Activated CD8-positive, alpha-beta T cell treated with anti-CD3 and anti-CD28 coated beads for 36 hours (primary cell): ENCODE measurements around the gene ADAMTS1. TPM values are rescaled to one million over a fixed set of nuclear protein-coding genes. Genes with fewer than 3 reads are reported as not detected.

Experiments used
- ATAC-seq: fragments of 200-7000 bp; cut with Tn5 transposase; one replicate; pipeline ENCODE4 v1.10.0; 2021; ENCODE audit warnings: mild to moderate bottlenecking, moderate library complexity
- CTCF ChIA-PET: fragments of 350-600 bp; sonication (Branson Sonifier 250); formaldehyde crosslinking; loops from one replicate; lab custom pipeline; 2021; ENCODE audit warnings: antibody characterized with exemption; lab: Charles Lee
- POLR2A ChIA-PET: fragments of 350-600 bp; sonication (Branson Sonifier 250); formaldehyde crosslinking; loops from one replicate; lab custom pipeline; 2021; ENCODE audit warnings: antibody characterized with exemption; lab: Charles Lee
- DNase-seq: peaks from one replicate; pipeline ENCODE4 v3.0.0-alpha.2; 2020
- H3K27ac Mint-ChIP-seq: one replicate; pipeline ENCODE4 v1.8.0; 2021; ENCODE audit warnings: mild to moderate bottlenecking, mixed read lengths
- H3K27me3 Mint-ChIP-seq: one replicate; pipeline ENCODE4 v1.8.0; 2021; ENCODE audit warnings: mixed read lengths
- H3K36me3 Mint-ChIP-seq: one replicate; pipeline ENCODE4 v1.8.0; 2021; ENCODE audit warnings: low read depth, mixed read lengths
- H3K4me1 Mint-ChIP-seq: one replicate; pipeline ENCODE4 v1.8.0; 2021; ENCODE audit warnings: low read depth, mixed read lengths
- H3K4me3 Mint-ChIP-seq: one replicate; pipeline ENCODE4 v1.8.0; 2021; ENCODE audit warnings: mild to moderate bottlenecking, moderate library complexity, mixed read lengths
- H3K9me3 Mint-ChIP-seq: one replicate; pipeline ENCODE4 v1.8.0; 2021; ENCODE audit warnings: mixed read lengths
- CTCF ChIP-seq: fragments of 200-600 bp; IDR thresholded peaks from one replicate; pipeline ENCODE4 v1.8.0; 2022; ENCODE audit warnings: antibody characterized with exemption, mild to moderate bottlenecking
- intact Hi-C: fragments of 100-400 bp; cut with micrococcal nuclease; formaldehyde crosslinking; loops from one replicate; pipeline ENCODE4 v1.10.0; 2022
- total RNA-seq, 2 experiments: library from RNA; stranded (reverse); gene quantifications; one replicate each; pipeline ENCODE4 v1.2.3, GENCODE V29; 2021

Gene ADAMTS1
- total RNA-seq, 2 experiments from 2014 or later, result 0.20 TPM; not detected in 1

DNA sequence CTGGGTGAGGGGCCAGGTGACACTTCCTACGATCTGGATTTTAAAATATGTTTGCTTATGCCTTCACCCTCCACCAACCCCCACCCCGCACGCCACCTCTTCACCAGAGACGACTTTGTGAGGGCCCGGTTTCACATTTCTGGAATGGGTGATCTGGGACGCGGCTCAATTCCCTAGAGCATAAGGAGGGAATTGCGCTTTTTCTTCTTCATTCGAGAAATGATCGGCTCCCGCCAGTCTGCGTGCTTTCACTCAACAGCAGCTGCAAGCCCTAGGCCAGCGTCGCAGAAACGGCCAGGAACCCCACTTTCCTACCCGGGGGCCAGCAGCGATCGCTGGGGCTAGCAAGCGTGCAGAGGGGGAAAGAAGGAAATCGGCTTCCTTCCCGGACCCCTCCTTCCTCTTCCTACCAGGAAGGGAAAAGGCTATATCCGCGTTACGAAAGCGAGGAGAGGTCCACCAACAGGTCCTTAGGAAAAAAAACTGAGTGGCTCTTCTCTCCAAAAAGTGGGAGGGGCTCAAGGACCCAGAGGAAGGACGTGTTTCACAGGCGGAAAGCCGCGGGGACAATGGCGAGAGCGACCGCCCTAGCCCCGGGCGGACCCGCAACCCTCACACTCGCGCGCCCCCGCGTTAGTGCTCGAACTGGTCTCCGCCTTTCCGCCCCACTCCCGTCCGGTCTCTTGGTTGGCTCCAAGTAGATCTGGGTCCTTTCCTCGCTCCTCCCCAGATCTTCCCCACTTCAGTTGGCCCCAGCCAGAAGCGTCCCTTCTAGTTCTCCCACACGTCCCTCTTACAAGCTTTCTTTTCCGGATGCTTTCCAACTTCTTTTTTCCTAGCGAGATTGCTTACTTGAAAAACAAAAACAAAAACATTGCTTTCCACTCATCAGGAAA lies 1.1 kb upstream of the ADAMTS1 start:
- Mint-ChIP-seq H3K4me3 (peak overlapping the region; percentile 55), H3K27ac (no peak overlapping the region), H3K4me1 (peaks cover 30% of the 10 kb centered on the region), H3K36me3 (no peaks in the 10 kb centered on the region), H3K9me3 (no peaks in the 10 kb centered on the region), H3K27me3 (peaks cover 56% of the 10 kb centered on the region)
- ChIA-PET CTCF (interaction anchor here (1.7 to 2.0 kb wide), 2 partner anchors 854 to 1899 kb away, joined by 5 to 8 read pairs; no protein-coding TSS in a partner anchor), POLR2A (no interaction called here)
- intact Hi-C loops, result loop anchor here (5.0 kb wide), 1 partner anchor 1901 kb away; no protein-coding TSS in a partner anchor
- DNase-seq (peak; percentile 24), ATAC-seq (no peak)
- no peak for TF ChIP-seq CTCF

DNA sequence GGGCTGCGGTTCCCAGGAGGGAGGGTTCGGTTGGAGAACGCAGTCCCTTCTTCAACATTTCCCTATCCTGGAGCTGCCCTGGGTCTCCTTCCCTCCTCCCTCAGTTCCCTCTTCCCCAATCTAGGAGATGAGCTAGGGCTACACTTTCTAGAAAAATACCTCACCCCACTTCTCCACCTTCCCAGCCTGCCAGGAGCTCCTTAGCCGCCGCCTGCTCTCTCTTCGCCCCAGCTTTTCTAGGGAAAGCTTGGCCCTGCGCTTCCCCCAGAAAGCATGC lies 488 bp upstream of the ADAMTS1 start:
- no peak overlapping the region for H3K27ac Mint-ChIP-seq
- intact Hi-C loops, result loop anchor here (5.0 kb wide), 1 partner anchor 1902 kb away; no protein-coding TSS in a partner anchor
- ChIA-PET POLR2A (no interaction called here), CTCF (interaction anchor here (1.7 to 2.0 kb wide), 2 partner anchors 855 to 1900 kb away, joined by 5 to 8 read pairs; no protein-coding TSS in a partner anchor)
- no peaks in the 10 kb centered on the region for H3K9me3 Mint-ChIP-seq
- H3K4me1 Mint-ChIP-seq, result peaks cover 30% of the 10 kb centered on the region
- TF ChIP-seq CTCF, result no peak
- ATAC-seq, result no peak
- H3K27me3 Mint-ChIP-seq, result peaks cover 55% of the 10 kb centered on the region
- no peaks in the 10 kb centered on the region for H3K36me3 Mint-ChIP-seq
- DNase-seq, result no peak
- H3K4me3 Mint-ChIP-seq, result peak overlapping the region; percentile 55

DNA sequence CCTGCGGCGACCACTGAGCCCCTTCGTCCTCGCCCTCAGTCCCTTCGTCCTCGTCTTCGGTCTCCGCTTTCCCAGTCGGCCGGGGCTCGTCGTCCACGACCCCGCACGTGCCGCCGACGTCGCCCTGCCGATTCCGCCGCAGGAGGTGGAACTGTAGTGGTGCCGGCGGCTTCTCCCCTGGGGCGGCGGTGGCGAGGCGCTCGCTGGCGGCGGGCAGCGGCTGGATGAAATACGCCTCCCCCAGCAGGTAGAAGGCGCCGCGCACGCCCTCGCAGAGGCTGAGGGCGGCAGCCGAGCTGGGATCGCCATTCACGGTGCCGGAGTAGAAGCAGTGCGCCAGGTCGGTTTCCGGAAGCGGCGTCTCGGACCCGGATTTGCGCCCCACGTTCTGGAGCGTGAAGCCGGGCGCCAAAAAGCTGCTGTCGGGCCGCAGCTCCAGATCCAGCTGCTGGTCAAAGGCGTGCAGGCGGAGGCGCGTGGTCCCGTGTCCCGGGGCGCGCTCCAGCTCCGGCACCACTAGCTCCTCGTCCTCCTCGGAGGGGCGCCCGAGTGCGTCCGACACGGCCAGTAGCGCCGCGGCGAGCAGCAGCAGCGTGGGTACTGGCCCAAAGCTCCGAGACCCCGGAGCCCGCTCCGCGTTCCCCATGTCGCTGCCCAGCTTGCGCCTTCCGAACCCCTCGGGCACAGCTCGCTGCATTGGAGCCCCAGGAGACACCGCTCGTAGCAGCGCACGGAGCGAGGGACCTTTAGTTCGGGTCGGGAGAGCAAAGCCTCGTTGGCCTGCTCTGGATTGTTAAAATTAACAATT lies 747 bp downstream of the ADAMTS1 start:
- H3K27ac Mint-ChIP-seq, result no peak overlapping the region

DNA sequence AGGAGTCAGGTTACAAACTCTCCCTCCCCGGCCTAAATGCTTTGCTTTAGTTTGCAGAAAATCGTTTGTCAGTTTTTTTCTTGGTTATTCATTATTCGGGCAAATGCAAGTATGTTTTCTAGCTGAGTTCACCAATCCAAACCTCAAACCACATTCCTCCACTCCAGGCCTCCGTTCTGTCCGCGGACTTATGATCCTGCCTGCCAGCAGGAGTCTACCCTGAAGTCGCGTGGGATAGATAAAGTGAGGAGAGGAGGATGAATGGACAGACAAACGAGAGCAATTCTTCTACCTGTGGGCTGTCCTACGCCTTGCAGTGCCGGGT lies 1.3 kb downstream of the ADAMTS1 start:
- no peak for ATAC-seq
- intact Hi-C loops, result no loop called here
- Mint-ChIP-seq H3K27ac (no peak overlapping the region), H3K27me3 (peaks cover 64% of the 10 kb centered on the region), H3K9me3 (no peaks in the 10 kb centered on the region), H3K36me3 (no peaks in the 10 kb centered on the region), H3K4me3 (peak overlapping the region; percentile 38), H3K4me1 (peaks cover 33% of the 10 kb centered on the region)
- no peak for TF ChIP-seq CTCF
- ChIA-PET CTCF (no interaction called here), POLR2A (no interaction called here)
- DNase-seq, result no peak

More for the DNA sequence above, 747 bp downstream of the ADAMTS1 start:
- no peak for DNase-seq
- ChIA-PET CTCF (interaction anchor here (0.8 to 2.0 kb wide), 2 partner anchors 856 to 1901 kb away, joined by 3 to 8 read pairs; no protein-coding TSS in a partner anchor), POLR2A (interaction anchor here (0.5 kb wide), 1 partner anchor 1817 kb away, joined by 3 read pairs; no protein-coding TSS in a partner anchor)
- peak; percentile 15 for ATAC-seq
- TF ChIP-seq CTCF, result no peak
- intact Hi-C loops, result loop anchor here (5.0 kb wide), 1 partner anchor 1903 kb away; no protein-coding TSS in a partner anchor
- Mint-ChIP-seq H3K27me3 (peaks cover 64% of the 10 kb centered on the region), H3K9me3 (no peaks in the 10 kb centered on the region), H3K4me1 (peaks cover 33% of the 10 kb centered on the region), H3K36me3 (no peaks in the 10 kb centered on the region), H3K4me3 (peak overlapping the region; percentile 38)
